Stimulated activated CD4-positive, alpha-beta T cell treated with anti-CD3 and anti-CD28 coated beads, Interleukin-1b, Interleukin-23, amount 100 ng/mL, for 24 hours (primary cell): Measurements from ENCODE around the gene CENPU.

ENCODE experiments used
- DNase-seq, 4 experiments: peaks; one replicate each; pipeline ENCODE4 v3.0.0-alpha.2; 2020; ENCODE audit warnings: low read depth in 4 of 4, low spot score in 1 of 4

CENPU gene

GRCh38 chr4:184713887-184714286 lies 20.0 kb downstream of the CENPU start:
- no peak for DNase-seq

- DNase-seq, result no peak
Observed at GRCh38 chr4:184712322-184712721, 21.6 kb downstream of the CENPU start.

GRCh38 chr4:184706453-184706852 lies 27.4 kb downstream of the CENPU start:
- no peak for DNase-seq

GRCh38 chr4:184705692-184706091 lies 28.2 kb downstream of the CENPU start:
- no peak for DNase-seq

- no peak for DNase-seq
Observed at GRCh38 chr4:184702114-184702513, 31.8 kb downstream of the CENPU start.

- DNase-seq, result no peak
Observed at GRCh38 chr4:184699941-184700340, 34.0 kb downstream of the CENPU start.

- no peak for DNase-seq
Observed at GRCh38 chr4:184697956-184698355, 35.9 kb downstream of the CENPU start.

- no peak for DNase-seq
Observed at GRCh38 chr4:184695178-184695896, 38.6 kb downstream of the CENPU start.

- DNase-seq, result no peak
Observed at GRCh38 chr4:184694412-184694956, 39.4 kb downstream of the CENPU start.

- DNase-seq, result no peak
Observed at GRCh38 chr4:184693056-184693455, 40.8 kb downstream of the CENPU start.

GRCh38 chr4:184689681-184690080 lies 44.2 kb downstream of the CENPU start:
- no peak for DNase-seq

- no peak for DNase-seq
Observed at GRCh38 chr4:184688447-184688846, 45.4 kb downstream of the CENPU start.

- no peak for DNase-seq
Observed at GRCh38 chr4:184688005-184688404, 45.9 kb downstream of the CENPU start.

GRCh38 chr4:184684491-184685189 lies 49.3 kb downstream of the CENPU start:
- DNase-seq, result no peak

GRCh38 chr4:184681916-184682315 lies 52.0 kb downstream of the CENPU start:
- DNase-seq, result no peak

GRCh38 chr4:184680698-184681097 lies 53.2 kb downstream of the CENPU start:
- no peak for DNase-seq

GRCh38 chr4:184675821-184676492 lies 57.9 kb downstream of the CENPU start:
- DNase-seq, result no peak

GRCh38 chr4:184675018-184675417 lies 58.9 kb downstream of the CENPU start:
- no peak for DNase-seq

GRCh38 chr4:184674011-184674410 lies 59.9 kb downstream of the CENPU start:
- no peak for DNase-seq

GRCh38 chr4:184672741-184673140 lies 61.2 kb downstream of the CENPU start:
- no peak for DNase-seq

- DNase-seq, result no peak
Observed at GRCh38 chr4:184671101-184671500, 62.8 kb downstream of the CENPU start.

- no peak for DNase-seq
Observed at GRCh38 chr4:184669251-184669650, 64.6 kb downstream of the CENPU start.
